HG02870 (cell line): Measurements from ENCODE around the gene CDC14B.
"Not testable (repeated sequence)": the region's sequence is repeated elsewhere in the genome, so short reads cannot be mapped to it uniquely, and the experiment has no call there.

Experiments used
- ATAC-seq: cut with Tn5 transposase; IDR thresholded peaks from one replicate; pipeline ENCODE4 v1.9.1; 2021; ENCODE audit warnings: mild to moderate bottlenecking, moderate library complexity; ENCODE audit not compliant: unreplicated experiment

CDC14B gene

DNA sequence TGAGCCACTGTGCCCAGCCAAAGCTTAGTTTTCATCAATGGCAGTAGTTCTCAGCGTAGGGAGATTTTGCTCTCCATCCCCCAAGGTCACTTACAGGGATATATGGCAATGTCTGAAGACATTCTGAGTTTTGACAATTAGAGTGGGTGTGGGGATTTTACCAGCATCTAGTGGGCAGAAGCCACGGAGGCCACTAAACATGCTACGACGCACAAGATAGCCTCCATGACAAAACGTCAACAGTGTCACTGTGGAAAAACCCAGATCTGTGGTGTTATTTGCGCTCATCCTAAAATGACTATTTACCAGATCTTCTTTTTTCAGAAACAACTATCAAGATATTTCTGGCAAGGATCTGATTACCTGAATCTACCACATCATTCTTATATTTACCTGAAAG, 68.2 kb downstream of the CDC14B start:
- no peak for ATAC-seq

DNA sequence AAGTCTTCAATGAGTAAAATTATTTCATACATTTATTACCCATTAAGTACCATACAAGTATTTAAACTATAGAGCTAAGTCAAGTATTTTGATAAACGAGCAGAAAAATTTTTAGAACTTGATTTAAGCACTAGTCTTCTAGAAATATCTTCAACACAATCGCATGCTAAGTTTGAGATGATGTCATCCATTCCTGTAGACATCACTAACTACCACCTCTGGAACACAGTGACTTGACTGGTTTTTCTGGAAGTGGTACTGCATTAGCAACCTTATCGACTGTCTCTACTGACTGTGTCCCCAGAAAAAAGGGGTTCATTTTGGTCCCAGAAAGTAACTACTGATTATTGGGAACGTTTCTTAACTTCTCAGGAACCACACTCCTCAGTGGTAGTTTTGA, 69.0 kb downstream of the CDC14B start:
- ATAC-seq = no peak

- not testable (repeated sequence) for ATAC-seq
Observed at GRCh38 chr9:96543131-96543530, 76.5 kb downstream of the CDC14B start.

DNA sequence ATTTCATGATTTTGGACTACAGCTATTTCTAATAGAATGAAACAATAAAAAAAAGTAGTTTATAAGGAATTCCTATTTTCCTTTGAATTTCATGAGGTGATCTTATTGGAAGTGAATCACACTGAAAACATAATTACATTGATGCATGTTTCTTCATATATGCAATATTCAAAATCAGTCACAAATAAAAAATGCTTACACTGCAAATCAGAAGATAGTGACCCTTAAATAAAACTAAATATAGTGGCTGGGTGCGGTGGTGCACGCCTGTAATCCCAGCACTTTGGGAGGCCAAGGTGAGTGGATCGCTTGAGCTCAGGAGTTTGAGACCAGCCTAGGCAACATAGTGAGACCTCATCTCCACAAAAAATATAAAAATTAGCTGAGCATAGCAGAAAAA, 79.5 kb downstream of the CDC14B start:
- no peak for ATAC-seq

DNA sequence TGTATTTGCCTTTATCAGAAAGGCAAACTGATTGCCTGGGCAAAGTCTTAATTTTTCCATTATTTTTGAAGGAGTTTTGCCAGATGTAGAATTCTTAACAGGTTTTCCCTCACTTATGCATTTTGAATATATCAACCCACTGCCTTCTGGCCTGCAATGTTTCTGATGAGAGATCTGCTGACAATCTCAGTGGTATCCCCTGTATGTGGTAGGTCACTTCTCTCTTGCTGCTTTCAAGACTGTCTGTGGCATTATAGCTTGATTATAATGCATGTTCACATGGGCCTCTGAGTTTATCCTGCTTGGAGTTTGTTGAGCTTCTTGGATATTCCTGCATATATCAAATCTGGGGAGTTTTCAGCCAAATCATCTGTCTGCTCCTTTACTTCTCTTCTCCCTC, 87.5 kb downstream of the CDC14B start:
- ATAC-seq = no peak

DNA sequence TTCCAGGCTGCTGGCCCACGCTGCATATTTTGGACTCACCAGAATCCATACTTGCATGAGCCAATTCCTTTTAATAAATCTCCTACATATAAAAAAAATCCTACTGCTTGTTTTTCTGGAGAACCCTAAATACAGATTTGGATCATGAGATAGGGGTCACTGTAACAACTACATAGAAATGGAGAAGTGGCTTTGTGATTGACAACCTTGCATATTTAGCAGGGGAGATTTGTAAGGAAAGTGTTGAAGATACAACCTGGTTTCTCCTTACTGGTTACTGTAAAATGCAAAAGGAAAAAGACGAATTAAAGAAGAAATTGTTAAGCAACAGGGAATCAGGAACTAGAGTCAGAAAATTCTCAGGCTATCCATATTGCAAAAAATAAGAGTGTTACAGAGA, 94.9 kb downstream of the CDC14B start:
- no peak for ATAC-seq

DNA sequence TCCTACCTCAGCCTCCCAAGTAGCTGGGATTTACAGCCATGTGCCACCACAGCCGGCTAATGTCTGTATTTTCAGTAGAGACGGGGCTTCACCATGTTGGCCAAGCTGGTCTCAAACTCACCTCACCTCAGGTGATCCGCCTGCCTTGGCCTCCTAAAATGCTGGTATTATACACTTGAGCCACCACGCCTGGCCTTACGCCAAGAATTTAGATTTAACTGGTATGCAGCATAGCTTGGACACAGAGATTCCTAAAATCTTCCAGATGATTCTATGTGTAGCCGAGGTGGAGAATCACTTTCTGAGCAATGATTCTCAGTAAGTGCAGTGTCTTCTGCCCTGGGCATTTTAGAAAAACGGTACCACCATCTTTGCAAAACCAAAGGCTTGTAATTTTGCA, 95.6 kb downstream of the CDC14B start:
- ATAC-seq = no peak

GRCh38 chr9:96523374-96523773, 96.3 kb downstream of the CDC14B start:
- no peak for ATAC-seq

DNA sequence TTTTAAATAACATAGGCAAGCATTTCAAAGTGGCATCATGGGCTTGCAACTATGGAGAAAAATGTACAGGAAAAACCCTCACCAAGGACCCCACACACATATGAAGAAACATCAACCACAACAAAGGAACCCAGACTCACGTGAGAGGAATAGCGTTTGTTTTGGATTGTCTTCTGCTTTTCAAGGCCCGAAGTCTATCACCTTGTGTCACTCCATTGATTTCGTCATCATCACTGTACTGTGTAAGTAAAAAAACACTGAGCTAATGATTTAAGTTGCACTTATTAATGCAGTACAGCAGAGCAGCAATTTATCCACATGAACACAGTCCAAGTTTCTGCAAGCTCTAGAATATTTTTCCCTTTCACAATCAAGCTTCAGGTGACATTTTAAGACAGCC, 97.3 kb downstream of the CDC14B start:
- ATAC-seq = no peak

DNA sequence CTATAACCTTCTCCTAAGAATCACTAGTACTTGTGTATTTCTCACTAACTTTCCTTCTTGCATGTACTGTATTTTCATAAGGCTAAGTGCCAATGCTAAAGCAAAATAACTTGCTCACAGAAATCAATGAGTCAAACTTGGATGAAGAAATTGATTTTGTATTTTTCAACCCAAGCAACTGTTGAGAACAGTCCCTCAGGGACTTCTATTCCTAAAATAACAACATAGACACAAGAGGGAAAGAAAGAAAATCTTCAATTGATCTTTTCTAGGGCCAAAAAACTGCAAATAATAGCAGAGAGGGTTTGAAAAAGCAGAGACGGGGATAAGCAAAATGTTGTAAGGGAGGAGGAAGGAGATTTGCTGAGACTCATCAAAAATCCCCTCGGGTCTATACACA, 99.9 kb downstream of the CDC14B start:
- ATAC-seq = no peak

DNA sequence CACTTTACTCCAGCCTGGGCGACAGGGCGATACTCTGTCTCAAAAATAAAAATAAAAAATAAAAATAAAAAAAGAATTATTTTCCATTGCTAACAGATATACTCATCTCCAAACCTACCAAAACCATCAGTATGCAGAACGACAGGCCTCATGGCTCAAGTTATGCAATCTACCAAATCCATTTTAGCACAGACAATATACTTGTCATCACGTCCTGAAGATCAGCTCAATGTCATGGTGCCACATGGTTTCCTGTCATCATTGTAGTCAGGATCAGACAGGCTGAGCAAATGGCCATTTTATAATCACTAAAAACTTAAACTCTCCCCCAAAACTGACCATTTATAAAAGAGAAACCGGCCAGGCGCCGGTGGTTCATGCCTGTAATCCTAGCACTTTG, 100.5 kb downstream of the CDC14B start:
- no peak for ATAC-seq

- ATAC-seq = no peak
Observed at GRCh38 chr9:96515621-96516470, 103.8 kb downstream of the CDC14B start.

- ATAC-seq = no peak
Observed at GRCh38 chr9:96514800-96515158, 104.9 kb downstream of the CDC14B start.

DNA sequence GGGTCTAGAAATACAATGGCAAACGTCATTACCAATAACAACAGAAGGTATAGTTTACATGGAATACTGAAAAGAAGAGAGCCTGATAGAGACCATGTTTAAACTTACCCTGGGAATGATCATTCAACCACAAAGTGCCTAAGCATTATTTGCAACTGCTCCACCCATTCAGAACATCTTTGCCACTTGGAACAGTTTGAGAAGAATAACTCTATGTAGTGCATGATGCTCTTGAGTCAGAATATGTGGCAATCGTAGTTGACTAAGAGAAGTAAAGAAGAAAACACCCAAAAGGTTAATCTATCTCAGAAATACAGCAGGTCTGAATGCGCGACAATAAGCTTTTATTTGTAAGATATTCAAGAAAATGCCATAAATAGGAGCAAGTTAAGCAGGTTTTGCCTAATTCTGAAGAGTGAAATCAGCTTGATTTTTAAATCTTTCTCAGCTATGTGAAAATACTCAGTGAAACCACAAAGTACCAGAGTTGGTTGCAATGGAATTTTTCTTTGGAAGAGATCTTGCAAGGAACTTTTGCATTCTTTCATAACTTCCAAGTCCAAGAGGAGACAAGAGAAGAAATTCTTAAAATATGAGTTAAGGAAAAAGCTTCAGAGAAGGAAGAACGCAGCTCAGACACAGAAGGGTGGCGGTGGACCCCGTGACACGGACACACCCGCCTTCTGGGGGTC, 105.4 kb downstream of the CDC14B start:
- ATAC-seq = no peak

- no peak for ATAC-seq
Observed at GRCh38 chr9:96513622-96514021, 106.0 kb downstream of the CDC14B start.

- ATAC-seq = no peak
Observed at GRCh38 chr9:96512240-96512639, 107.4 kb downstream of the CDC14B start.

- no peak for ATAC-seq
Observed at GRCh38 chr9:96510258-96510657, 109.4 kb downstream of the CDC14B start.

DNA sequence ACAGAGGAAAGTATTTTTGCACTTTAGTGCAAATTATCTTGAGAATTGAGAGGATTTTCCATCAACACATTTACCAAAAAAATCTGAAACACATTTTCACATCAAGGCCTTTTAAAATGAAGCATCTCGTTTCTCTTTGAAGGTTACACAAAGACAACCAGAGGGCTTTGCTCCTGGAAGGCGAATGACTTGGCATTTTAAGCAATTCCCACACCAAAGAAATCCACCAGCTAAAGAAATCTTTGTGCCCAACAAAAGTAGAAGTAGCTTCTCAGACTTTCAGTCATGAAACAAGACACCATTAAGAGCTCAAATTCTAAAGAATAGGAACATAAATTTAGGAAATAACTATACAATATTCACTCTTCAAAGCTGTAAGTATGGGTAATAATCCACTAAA, 109.8 kb downstream of the CDC14B start:
- no peak for ATAC-seq

GRCh38 chr9:96509026-96509425, 110.6 kb downstream of the CDC14B start:
- ATAC-seq = no peak

DNA sequence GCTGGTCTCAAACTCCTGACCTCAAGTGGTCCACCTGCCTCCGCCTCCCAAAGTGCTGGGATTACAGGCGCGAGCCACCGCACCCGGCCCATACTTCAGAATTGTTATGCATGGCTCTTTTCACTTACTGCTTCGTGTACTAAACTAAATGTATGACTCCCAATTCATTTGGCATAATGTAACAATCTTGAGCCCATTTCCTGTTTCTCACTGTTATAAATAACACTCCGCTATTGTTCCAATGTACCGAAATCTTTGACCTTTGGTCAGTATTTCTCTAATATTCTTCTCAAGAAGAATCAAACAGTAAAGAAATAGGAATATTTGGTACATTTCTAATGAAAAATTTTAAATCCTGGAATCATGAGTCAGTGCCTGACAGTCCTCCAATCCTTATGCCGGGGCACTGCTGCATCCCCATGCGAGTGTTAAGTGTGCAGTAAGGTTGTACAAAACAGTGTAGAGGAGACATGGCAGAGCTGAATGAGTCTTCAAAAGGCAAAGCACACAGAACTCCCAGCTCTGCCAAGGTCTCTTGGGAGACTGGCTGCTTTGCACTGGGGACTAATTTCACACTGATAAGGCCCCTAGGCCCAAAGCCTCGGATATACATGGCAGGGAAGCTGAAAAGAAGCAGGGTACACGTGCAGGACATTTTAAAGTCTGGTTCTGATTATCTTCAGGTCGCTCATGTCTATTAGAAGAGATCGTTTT, 111.3 kb downstream of the CDC14B start:
- ATAC-seq = no peak

GRCh38 chr9:96505316-96505991, 114.2 kb downstream of the CDC14B start:
- no peak for ATAC-seq
